GOT3 (cell line): Measurements from ENCODE around the gene PRSS12.
"Not testable (repeated sequence)": the region's sequence is repeated elsewhere in the genome, so short reads cannot be mapped to it uniquely, and the experiment has no call there.

Source experiments
- DNase-seq: peaks from one replicate; lab custom pipeline; 2025; ENCODE audit warnings: mixed read lengths; lab: John Stamatoyannopoulos, UW

PRSS12 gene

DNA sequence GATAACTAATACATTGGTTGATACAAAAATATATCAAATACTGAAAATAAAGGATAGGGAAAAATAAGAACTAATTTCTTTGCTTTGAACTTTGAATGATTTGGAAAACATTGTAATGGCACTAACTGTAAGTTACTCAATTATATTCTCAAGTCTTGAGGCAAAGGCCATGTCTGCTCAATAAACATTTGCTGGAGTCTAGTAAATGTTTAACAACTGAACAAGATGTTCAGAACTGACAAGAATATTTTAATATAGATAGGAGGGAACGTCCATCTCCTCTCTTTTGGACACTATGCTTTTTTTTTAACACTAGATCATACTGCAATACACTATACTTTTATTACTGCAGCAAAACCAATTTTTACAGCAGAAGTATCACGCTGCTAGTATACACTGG, 76.2 kb downstream of the PRSS12 start:
- no peak for DNase-seq

DNA sequence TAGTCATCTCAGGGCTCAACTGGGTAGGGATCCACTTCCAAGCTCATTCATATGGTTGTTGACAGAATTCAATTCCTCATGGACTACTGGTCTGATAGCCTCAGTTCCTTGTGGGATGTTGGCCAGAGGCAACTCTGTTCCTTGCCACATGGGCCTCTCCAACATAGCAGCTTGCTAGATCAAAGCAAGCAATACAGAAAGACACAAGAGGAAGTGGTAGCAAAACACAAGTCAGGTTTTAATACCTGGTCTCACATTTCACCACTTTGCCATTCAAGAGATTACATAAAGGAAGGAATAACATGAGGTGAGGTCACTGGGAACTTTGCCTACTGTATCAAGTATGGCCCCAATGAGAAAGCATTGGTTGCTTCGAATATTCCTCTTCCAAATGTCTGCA, 79.2 kb downstream of the PRSS12 start:
- DNase-seq = no peak

DNA sequence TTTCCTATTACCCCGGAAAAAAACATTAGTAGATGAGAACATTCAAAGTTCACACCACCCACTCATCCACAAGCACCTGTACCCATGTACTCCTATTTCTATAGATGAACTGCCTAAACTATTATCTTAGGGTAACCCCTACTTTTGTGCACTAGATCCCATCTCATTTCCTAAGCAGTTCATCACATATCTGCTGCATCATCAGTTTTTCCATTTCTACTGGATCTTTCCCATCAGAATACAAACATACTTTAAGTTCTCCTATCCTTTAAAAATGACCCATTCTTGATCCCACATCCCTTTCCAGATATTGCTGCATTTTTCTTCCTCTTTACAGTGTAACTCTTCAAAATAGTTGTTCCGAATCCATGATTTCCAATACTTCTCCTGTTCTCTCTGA, 81.0 kb downstream of the PRSS12 start:
- no peak for DNase-seq

DNA sequence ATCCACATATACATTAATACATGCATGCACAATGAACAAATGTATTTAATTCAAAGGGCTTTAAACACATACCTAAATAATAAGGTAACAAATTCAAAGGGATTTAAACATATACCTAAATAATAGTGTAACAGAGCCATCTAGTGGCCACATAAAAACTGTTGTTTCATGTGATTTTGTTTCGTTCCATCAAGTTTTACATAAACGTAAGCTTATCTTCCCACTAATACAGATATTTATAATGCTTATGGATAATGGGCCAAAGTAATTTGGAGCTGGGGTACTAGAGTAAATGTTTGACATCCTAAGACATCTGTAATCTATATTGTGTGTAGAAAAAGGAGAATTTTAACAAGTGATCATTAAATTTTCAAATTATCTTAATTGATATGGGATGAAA, 82.3 kb downstream of the PRSS12 start:
- DNase-seq = no peak

DNA sequence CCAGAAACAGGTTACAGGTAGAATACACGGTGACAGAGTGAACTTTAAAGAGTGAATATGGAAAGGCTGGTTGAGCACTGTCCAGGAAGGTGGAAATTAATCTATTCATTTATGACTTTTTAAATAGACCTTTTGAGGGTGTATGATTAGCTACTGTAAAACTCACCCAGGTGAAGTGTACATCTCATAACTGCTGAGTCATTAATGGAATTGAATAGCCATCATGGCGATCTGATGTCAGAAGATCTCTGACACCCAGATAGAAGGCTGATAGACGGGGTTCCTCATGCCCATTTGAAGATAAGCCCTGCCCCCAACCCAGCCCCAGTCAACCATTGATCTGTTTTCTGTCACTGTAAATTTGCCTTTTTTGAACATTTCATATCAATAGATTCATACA, 84.0 kb downstream of the PRSS12 start:
- DNase-seq = no peak

DNA sequence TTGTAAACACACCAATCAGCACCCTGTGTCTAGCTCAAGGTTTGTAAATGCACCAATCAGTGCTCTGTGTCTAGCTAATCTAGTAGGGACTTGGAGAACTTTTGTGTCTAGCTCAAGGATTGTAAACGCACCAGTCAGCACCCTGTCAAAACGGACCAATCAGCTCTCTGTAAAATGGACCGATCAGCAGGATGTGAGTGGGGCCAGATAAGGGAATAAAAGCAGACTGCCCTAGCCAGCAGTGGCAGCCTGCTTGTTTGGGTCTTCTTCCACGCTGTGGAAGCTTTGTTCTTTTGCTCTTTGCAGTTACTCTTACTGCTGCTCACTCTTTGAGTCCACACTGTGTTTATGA, 86.7 kb downstream of the PRSS12 start:
- not testable (repeated sequence) for DNase-seq

DNA sequence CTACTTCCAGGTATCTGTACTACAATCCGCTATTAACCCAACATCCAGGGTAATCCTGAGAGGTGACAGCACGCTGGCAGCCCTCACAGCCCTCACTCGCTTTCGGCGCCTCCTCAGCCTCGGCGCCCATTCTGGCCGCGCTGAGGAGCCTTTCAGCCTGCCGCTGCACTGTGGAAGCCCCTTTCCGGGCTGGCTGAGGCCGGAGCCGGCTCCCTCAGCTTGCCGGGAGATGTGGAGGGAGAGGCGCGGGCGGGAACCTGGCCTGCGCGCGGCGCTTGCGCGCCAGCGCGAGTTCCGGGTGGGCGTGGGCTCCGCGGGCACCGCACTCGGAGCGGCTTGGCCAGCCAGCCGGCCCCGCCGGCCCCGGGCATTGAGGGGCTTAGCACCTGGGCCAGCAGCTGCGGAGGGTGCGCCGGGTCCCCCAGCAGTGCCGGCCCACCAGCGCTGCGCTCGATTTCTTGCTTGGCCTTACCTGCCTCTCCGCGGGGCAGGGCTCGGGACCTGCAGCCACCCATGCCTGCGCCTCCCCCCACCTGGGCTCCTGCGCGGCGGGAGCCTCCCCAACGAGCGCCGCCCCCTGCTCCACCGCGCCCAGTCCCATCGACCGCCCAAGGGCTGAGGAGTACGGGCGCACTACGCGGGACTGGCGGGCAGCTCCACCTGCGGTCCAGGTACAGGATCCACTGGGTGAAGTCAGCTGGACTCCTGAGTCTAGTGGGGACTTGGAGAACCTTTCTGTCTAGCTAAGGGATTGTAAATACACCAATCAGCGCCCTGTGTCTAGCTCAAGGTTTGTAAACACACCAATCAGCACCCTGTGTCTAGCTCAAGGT, 87.3 kb downstream of the PRSS12 start:
- DNase-seq = no peak

DNA sequence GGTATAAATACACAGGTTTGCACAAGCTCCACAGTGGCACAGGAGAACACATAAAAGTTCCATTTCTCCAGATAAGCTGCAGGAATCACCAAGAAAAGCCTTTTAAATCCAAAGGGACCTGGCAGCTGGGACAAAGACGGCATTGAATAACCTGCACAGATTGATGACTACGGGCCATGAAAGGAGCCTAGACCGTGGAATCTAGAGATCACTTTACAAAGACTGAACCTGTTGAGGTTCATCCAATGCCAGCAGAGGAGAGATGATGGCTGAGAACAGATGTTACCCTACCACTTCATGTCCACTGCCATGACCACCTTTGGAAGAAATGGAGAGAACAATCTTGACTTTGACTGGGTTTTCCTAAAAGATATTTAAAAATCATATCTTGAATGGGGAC, 88.7 kb downstream of the PRSS12 start:
- DNase-seq = no peak

DNA sequence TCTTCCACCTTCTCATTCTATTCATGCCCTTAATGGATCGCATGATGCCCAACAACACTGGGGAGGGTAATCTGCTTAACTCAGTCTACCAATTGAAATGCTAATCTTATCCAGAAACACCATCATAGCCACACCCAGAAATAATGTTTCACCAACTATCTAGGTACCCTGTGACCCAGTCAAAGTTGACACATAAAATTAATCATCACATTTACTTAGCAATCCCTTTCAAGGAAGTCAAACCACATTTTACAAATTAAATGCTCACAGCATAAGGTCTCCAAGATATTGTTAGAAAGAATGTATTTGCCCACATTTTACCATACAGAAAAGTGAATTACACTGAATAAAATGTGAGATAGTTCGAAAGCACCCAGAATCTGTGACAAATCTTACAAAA, 92.5 kb downstream of the PRSS12 start:
- DNase-seq = no peak

DNA sequence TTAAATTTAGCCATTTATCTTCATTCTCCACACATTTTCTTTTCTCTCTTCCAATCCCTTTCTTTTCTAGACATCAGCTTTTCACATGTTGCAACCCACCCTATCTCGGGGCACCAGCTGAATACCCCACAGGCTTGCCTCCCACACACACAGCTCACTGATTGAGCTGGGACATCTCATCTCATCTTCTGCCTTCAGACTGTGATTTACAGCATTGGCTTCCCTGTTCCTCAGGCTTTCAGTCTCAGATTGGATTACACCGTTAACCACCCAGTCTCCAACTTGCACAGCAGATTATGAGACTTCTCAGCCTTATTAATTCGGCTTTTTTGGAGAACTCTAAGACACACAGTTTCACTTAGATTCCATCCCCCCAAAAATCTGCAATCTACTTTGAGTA, 93.7 kb downstream of the PRSS12 start:
- no peak for DNase-seq

DNA sequence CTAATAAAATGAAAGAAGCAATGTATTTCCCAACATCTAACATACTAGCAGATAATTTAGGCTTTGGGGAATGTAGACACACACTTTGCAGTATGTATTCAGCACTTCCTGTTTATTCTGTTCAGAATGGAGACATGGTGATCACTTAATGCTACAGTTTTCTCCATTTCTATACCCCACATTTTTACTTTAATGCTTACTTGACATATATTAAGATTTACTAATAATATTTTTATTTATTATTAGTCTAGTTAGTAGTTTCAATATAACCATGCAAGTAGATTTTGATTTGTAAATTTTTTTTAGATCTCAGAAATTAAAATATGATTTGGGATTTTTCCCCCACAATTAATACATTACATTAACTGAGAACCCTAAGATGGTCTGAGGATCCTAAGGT, 98.4 kb downstream of the PRSS12 start:
- DNase-seq = no peak

DNA sequence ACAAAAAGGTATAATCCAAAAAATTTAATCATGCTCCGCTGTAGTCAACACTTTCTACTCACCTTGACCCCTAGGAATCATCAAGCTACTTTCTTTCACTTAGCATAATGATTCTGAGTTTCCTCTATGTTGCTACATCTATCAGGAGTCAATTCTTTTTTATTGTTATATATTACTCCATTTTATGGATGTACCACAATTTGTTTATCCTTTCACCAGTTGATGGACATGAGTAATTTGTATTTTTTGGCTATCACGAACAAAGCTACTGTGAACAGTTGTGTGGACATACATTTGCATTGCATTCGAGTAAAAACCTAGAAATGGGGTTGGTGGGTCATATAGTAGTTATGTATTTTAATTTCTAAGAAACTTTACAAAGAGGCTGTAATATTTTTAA, 102.9 kb downstream of the PRSS12 start:
- DNase-seq = no peak

DNA sequence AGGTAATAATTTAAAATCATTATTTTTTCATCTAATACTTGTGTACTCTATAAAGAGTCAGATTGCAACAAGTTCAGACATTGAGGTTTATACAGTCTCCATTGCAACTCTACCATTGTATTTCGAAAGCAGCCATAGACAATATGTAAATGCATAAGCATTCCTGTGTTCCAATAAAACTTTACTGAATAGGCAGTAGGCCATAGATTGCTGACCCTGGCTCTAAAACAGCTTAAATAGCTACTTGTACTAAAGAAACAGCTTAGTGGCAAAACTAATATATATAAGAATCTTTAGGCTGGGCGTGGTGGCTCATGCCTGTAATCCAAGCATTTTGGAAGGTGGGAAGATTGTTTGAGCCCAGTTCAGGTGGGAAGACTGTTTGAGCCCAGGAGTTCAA, 115.3 kb downstream of the PRSS12 start:
- DNase-seq = no peak

DNA sequence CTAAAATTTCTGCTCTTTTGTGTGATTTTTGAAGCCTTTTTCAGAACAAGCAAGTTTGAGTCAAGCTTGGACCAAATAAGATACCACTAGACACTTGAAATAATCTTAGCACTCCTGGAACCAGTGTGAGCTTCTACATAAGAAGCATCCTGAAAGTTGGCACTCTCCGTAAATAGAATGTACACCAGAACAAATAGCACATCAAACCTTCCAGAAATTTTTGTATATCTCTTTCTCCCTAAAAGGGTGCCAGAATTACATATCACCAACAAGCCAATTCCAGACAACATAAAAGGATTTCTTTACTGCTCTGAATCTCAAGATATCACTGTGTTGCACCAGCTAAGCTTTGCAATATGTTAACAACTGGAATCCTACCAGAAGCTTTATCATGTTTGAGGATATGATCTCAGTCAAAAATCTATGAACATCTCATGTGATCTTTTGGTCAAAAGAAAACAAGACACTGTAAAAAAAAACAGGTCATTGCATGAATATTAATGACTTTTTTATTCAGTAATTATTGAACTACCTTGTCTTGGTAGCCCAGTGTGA, 117.2 kb downstream of the PRSS12 start:
- DNase-seq = no peak
